NT2/D1 (cell line): ENCODE results near the gene B3GALT6.

ENCODE experiments used
- SUZ12 ChIP-seq: IDR thresholded peaks from 2 replicates; pipeline ENCODE4 v1.6.1; 2011; ENCODE audit not compliant: insufficient read length, insufficient read depth; ENCODE audit errors: extremely low read depth
- YY1 ChIP-seq: IDR thresholded peaks from 2 replicates; pipeline ENCODE4 v1.6.1; 2011; ENCODE audit not compliant: insufficient read length, insufficient read depth
- ZNF274 ChIP-seq: IDR thresholded peaks from 2 replicates; pipeline ENCODE4 v1.6.1; 2011; ENCODE audit warnings: mild to moderate bottlenecking, low read depth, low read length

GRCh38 chr1:1246577-1247340 lies 14.7 kb downstream of the B3GALT6 start, which contains the start of gene C1QTNF12:
- TF ChIP-seq SUZ12 (no peak), ZNF274 (no peak), YY1 (no peak)
